Measurements from ENCODE around the gene ICAM5. TPM values are rescaled to one million over a fixed set of nuclear protein-coding genes. Genes with fewer than 3 reads are reported as not detected.

ICAM5 gene
- total and polyA plus RNA-seq, 9 of the 15 experiments (the other 6 are each of a cell fraction or from before 2014, with no cell fraction given), result 0.10 to 114 (median 13.7) TPM

GRCh38 chr19:10256970-10257615 lies 32.7 kb upstream of the ICAM5 start (continued):
- TF ChIP-seq, protein P1, sequence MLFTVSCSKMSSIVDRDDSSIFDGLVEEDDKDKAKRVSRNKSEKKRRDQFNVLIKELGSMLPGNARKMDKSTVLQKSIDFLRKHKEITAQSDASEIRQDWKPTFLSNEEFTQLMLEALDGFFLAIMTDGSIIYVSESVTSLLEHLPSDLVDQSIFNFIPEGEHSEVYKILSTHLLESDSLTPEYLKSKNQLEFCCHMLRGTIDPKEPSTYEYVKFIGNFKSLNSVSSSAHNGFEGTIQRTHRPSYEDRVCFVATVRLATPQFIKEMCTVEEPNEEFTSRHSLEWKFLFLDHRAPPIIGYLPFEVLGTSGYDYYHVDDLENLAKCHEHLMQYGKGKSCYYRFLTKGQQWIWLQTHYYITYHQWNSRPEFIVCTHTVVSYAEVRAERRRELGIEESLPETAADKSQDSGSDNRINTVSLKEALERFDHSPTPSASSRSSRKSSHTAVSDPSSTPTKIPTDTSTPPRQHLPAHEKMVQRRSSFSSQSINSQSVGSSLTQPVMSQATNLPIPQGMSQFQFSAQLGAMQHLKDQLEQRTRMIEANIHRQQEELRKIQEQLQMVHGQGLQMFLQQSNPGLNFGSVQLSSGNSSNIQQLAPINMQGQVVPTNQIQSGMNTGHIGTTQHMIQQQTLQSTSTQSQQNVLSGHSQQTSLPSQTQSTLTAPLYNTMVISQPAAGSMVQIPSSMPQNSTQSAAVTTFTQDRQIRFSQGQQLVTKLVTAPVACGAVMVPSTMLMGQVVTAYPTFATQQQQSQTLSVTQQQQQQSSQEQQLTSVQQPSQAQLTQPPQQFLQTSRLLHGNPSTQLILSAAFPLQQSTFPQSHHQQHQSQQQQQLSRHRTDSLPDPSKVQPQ (CRISPR knock-in tag; IDR thresholded peaks at IDR 0.05; ENCODE audit: borderline replicate concordance), result no peak
- TF ChIP-seq KDM1A (IDR thresholded peaks at IDR 0.05), result 0 out of 4 replicates have a peak, but pooled peaks of 1 of the 2 experiments have one; percentile 17
- TF ChIP-seq ZHX1 (conservative IDR thresholded peaks at IDR 0.05; ENCODE audit: low read length), result no peak
- TF ChIP-seq SAFB (IDR thresholded peaks at IDR 0.05; ENCODE audit: borderline replicate concordance, low read depth, low read length), result no peak
- TF ChIP-seq ZFP36 (IDR thresholded peaks at IDR 0.05; ENCODE audit: low read depth, low read length, partially characterized antibody), result peak; percentile 91
- TF ChIP-seq ZNF175 (CRISPR knock-in tag; IDR thresholded peaks at IDR 0.05; ENCODE audit: low read depth), result no peak
- no peak for TF ChIP-seq ARNT (IDR thresholded peaks at IDR 0.05)
- TF ChIP-seq HNRNPUL1 (IDR thresholded peaks at IDR 0.05; ENCODE audit: low read length), result no peak
- peak; percentile 48 for TF ChIP-seq RBM25 (IDR thresholded peaks at IDR 0.05; ENCODE audit: low read depth, low read length, severe bottlenecking)
- TF ChIP-seq ZMIZ1 (IDR thresholded peaks at IDR 0.05; ENCODE audit: low read depth in 2 of 2, low read length in 2 of 2), result no peak
- TF ChIP-seq GTF2A2 (tag; IDR thresholded peaks at IDR 0.05), result no peak
- TF ChIP-seq SUPT5H (IDR thresholded peaks at IDR 0.05), result no peak
- TF ChIP-seq ZC3H11A (IDR thresholded peaks at IDR 0.05; ENCODE audit: low read depth, low read length), result no peak
- TF ChIP-seq, protein P2, sequence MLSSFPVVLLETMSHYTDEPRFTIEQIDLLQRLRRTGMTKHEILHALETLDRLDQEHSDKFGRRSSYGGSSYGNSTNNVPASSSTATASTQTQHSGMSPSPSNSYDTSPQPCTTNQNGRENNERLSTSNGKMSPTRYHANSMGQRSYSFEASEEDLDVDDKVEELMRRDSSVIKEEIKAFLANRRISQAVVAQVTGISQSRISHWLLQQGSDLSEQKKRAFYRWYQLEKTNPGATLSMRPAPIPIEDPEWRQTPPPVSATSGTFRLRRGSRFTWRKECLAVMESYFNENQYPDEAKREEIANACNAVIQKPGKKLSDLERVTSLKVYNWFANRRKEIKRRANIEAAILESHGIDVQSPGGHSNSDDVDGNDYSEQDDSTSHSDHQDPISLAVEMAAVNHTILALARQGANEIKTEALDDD (IDR thresholded peaks at IDR 0.05), result no peak
- TF ChIP-seq ZNF764 (CRISPR knock-in tag; IDR thresholded peaks at IDR 0.05; ENCODE audit: low read depth), result no peak

Data from K562 (cell line).